ENCODE measurements around the gene CGNL1.

Gene CGNL1

GRCh38 chr15:57421110-57421509 lies 44.8 kb downstream of the CGNL1 start:
- Mint-ChIP-seq H3K9me3 (no peaks in the 10 kb centered on the region), H3K4me3 (no peak overlapping the region), H3K4me1 (no peaks in the 10 kb centered on the region), H3K27ac (no peak overlapping the region), H3K36me3 (no peaks in the 10 kb centered on the region)
- no peak for DNase-seq (ENCODE audit: low spot score in 2 of 2)
- ATAC-seq, result no peak

GRCh38 chr15:57421551-57421950 lies 45.2 kb downstream of the CGNL1 start:
- H3K4me1 Mint-ChIP-seq, result no peaks in the 10 kb centered on the region
- H3K27ac Mint-ChIP-seq, result no peak overlapping the region
- H3K36me3 Mint-ChIP-seq, result no peaks in the 10 kb centered on the region
- no peak for ATAC-seq
- no peak for DNase-seq (ENCODE audit: low spot score in 2 of 2)
- H3K4me3 Mint-ChIP-seq, result no peak overlapping the region
- H3K9me3 Mint-ChIP-seq, result no peaks in the 10 kb centered on the region

DNA sequence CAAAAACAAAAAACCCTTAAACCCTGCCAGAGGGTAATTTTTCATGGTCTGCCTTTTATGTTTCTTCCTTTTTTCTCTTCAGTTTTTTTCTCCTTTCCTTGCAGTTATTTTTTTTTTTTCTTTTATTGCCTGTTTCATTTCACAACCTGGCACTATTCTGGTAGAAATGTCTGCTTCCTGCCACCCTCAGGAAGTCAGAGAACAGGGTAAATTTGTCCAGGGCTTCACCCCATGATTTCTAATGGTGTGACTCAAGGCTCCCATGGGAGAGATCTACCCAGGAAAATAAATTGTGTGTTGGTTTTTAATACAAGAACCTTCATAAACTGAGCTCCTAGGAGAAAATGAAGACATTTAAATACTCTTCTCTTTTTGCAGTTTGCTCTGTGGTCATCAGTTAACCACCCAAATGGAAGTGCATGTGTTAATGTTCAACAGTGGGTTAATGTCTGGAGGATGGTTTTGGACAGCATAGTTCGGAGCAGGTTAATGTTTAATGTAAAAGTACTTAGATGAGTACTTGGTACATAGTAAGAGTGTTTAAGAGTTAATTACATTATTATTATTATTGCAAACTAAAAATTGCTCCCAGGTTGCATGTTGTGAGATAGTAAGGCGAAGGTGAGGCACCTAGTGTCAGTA lies 45.9 kb downstream of the CGNL1 start:
- H3K4me3 Mint-ChIP-seq, result no peak overlapping the region
- ATAC-seq, result no peak

DNA sequence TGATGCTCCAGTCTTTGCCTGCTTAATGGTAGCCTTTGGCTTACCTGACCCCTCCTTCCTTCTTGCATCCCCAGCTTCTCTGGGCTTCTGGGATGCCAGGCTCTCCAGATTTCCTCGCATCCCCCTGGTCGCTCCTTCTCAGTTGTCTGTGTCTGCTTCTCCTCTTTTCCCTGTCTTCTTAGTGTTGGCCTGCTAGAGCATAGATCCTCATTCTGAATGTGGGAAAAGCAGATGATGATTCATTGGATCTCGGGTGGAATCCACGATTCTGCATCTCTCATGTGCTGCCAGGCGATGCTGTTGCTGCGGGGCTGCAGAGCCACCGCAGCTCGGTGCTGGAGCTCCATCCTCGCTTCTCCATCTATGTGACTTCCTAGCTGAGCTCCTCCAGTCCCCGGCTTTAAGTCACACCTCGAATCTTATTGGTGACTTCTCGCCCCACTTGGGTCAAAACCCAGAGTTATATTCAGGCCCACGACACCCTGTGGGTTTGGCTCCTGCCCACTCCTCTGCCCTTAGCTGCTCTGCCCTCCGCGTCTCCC lies 47.4 kb downstream of the CGNL1 start:
- ATAC-seq (no peak), DNase-seq (ENCODE audit: low spot score in 2 of 2) (no peak)
- Mint-ChIP-seq H3K27ac (no peak overlapping the region), H3K36me3 (no peaks in the 10 kb centered on the region), H3K4me1 (no peaks in the 10 kb centered on the region), H3K4me3 (no peak overlapping the region), H3K9me3 (no peaks in the 10 kb centered on the region)

More for the DNA sequence above, 45.9 kb downstream of the CGNL1 start:
- H3K27ac Mint-ChIP-seq, result no peak overlapping the region
- H3K4me1 Mint-ChIP-seq, result no peaks in the 10 kb centered on the region
- H3K9me3 Mint-ChIP-seq, result no peaks in the 10 kb centered on the region
- H3K36me3 Mint-ChIP-seq, result no peaks in the 10 kb centered on the region
- DNase-seq (ENCODE audit: low spot score in 2 of 2), result no peak

DNA sequence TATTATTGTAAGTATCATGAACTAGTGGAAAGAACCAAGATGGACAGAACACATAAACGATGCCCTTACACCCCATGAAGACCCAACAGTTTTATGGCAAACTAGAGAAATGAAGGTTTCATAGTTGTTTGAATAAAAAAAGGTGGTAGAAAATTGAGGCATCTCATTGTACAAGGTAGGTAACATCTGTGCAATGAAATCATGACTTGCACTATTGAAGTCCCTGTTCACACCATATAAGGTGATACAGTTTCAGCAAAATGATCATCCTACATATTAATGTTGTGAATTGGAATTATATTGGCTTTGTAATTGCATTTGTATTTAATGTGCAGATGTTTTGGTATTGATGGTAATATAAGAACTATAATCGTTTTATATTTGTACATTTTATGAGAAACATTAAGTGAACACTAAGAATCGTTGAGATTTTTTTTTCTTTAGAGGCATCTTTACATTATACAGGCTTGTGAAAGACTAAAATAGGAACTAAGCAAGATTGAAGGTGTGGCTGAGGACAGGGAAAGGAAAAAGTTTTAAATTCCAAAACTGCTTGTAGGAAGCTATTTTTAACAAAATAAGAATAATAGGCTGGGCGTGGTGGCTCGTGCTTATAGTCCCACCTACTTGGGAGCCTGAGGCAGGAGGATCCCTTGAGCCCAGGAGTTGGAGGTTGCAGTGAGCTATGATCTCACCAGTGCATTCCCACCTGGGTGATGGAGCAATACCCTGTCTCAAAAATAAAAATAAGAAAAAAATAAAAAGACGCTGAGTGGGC lies 48.5 kb downstream of the CGNL1 start:
- no peak overlapping the region for H3K4me3 Mint-ChIP-seq
- H3K9me3 Mint-ChIP-seq, result no peaks in the 10 kb centered on the region
- no peak overlapping the region for H3K27ac Mint-ChIP-seq
- ATAC-seq (no peak), DNase-seq (ENCODE audit: low spot score in 2 of 2) (no peak)
- no peaks in the 10 kb centered on the region for H3K36me3 Mint-ChIP-seq
- H3K4me1 Mint-ChIP-seq, result no peaks in the 10 kb centered on the region

- no peak overlapping the region for H3K4me3 Mint-ChIP-seq
- ATAC-seq (no peak), DNase-seq (ENCODE audit: low spot score in 2 of 2) (no peak)
- H3K9me3 Mint-ChIP-seq, result no peaks in the 10 kb centered on the region
- no peaks in the 10 kb centered on the region for H3K36me3 Mint-ChIP-seq
- H3K27ac Mint-ChIP-seq, result no peak overlapping the region
- no peaks in the 10 kb centered on the region for H3K4me1 Mint-ChIP-seq
Observed at GRCh38 chr15:57425842-57426241, 49.5 kb downstream of the CGNL1 start.

GRCh38 chr15:57427367-57427821 lies 51.1 kb downstream of the CGNL1 start:
- Mint-ChIP-seq H3K36me3 (no peaks in the 10 kb centered on the region), H3K4me3 (no peak overlapping the region)

DNA sequence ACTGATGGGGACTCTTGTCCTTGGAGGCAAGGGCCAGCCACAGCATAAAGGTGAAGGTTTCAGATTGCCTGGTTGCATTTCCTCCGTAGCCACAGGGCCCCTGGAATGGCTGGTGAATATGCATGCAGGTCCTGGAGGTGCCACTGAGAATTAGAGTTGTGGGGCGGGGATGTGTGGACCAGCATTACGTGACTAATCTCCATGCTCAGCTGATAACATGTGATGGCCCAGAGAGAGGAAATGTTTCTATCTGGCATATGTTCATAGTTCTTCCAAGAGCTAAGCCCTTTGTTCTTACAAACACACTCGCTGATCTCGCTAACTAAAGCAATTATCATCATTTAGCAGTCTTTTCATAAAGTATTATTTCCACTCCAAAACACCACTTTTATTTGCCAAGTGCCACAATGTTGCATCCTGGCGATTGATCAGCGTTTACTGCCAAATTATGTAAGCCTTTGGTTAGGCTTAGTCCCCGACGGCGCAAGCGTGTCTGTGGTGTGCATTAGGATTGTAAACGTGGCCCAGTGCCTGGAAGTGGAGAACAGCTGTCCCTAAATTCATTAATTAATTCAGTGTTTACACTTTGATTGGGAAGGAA lies 55.9 kb downstream of the CGNL1 start:
- DNase-seq (ENCODE audit: low spot score in 2 of 2), result no peak
- ATAC-seq, result no peak
- Mint-ChIP-seq H3K36me3 (no peaks in the 10 kb centered on the region), H3K27ac (no peak overlapping the region), H3K4me1 (no peaks in the 10 kb centered on the region), H3K9me3 (no peaks in the 10 kb centered on the region), H3K4me3 (no peak overlapping the region)

More at GRCh38 chr15:57427367-57427821, 51.1 kb downstream of the CGNL1 start:
- H3K27ac Mint-ChIP-seq, result no peak overlapping the region
- no peaks in the 10 kb centered on the region for H3K4me1 Mint-ChIP-seq
- H3K9me3 Mint-ChIP-seq, result no peaks in the 10 kb centered on the region
- ATAC-seq (no peak), DNase-seq (ENCODE audit: low spot score in 2 of 2) (no peak)

DNA sequence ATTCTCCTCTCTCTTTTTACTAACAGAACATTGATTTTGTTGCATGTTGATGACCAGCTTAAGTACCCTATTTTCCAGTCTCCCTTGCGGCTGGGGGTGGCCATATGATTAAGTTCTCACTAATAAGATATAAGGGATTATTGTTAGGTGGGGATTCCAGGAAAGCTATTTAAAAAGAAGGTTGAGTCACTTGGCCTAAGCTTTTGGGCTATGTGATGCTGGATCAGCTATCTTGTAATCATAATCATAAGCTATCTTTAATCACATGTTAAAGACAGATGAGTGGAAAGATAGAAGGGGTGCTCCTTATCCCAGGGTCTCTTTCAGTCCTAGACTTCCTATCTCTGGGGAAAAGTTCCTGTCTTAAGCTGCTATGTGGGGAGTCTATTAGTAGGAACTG lies 59.9 kb downstream of the CGNL1 start:
- Mint-ChIP-seq H3K4me3 (no peak overlapping the region), H3K4me1 (no peaks in the 10 kb centered on the region), H3K9me3 (no peaks in the 10 kb centered on the region), H3K27ac (no peak overlapping the region), H3K36me3 (no peaks in the 10 kb centered on the region)
- DNase-seq (ENCODE audit: low spot score in 2 of 2), result no peak
- ATAC-seq, result no peak

GRCh38 chr15:57436961-57437360 lies 60.7 kb downstream of the CGNL1 start:
- Mint-ChIP-seq H3K4me3 (no peak overlapping the region), H3K9me3 (no peaks in the 10 kb centered on the region), H3K27ac (no peak overlapping the region), H3K4me1 (no peaks in the 10 kb centered on the region), H3K36me3 (no peaks in the 10 kb centered on the region)
- DNase-seq (ENCODE audit: low spot score in 2 of 2) (no peak), ATAC-seq (no peak)

GRCh38 chr15:57437564-57437963 lies 61.3 kb downstream of the CGNL1 start:
- ATAC-seq (no peak), DNase-seq (ENCODE audit: low spot score in 2 of 2) (no peak)
- no peaks in the 10 kb centered on the region for H3K9me3 Mint-ChIP-seq
- H3K27ac Mint-ChIP-seq, result no peak overlapping the region
- no peaks in the 10 kb centered on the region for H3K4me1 Mint-ChIP-seq
- no peak overlapping the region for H3K4me3 Mint-ChIP-seq
- no peaks in the 10 kb centered on the region for H3K36me3 Mint-ChIP-seq

DNA sequence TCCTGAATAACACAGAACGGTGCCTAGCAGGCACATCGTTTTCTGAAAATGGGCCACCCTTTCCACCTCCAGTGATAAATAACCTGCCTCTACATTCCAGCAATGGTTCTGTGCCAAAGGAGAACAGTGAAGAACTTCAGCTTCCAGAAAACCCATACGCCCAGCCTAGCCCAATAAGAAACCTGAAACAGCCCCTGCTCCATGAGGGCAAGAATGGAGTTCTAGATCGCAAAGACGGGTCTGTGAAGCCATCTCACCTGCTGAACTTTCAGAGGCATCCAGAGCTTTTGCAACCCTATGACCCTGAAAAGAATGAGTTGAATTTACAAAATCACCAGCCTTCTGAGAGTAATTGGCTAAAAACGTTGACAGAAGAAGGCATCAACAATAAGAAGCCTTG lies 61.9 kb downstream of the CGNL1 start:
- H3K4me1 Mint-ChIP-seq, result no peaks in the 10 kb centered on the region
- no peak overlapping the region for H3K27ac Mint-ChIP-seq
- no peaks in the 10 kb centered on the region for H3K9me3 Mint-ChIP-seq
- H3K36me3 Mint-ChIP-seq, result no peaks in the 10 kb centered on the region
- ATAC-seq, result no peak
- DNase-seq (ENCODE audit: low spot score in 2 of 2), result no peak
- no peak overlapping the region for H3K4me3 Mint-ChIP-seq

GRCh38 chr15:57439128-57440027 lies 63.1 kb downstream of the CGNL1 start:
- Mint-ChIP-seq H3K27ac (no peak overlapping the region), H3K9me3 (no peaks in the 10 kb centered on the region), H3K4me1 (no peaks in the 10 kb centered on the region), H3K36me3 (no peaks in the 10 kb centered on the region), H3K4me3 (no peak overlapping the region)
- ATAC-seq (no peak), DNase-seq (ENCODE audit: low spot score in 2 of 2) (no peak)

- no peak overlapping the region for H3K27ac Mint-ChIP-seq
- H3K4me3 Mint-ChIP-seq, result no peak overlapping the region
- H3K9me3 Mint-ChIP-seq, result no peaks in the 10 kb centered on the region
- H3K4me1 Mint-ChIP-seq, result no peaks in the 10 kb centered on the region
- DNase-seq (ENCODE audit: low spot score in 2 of 2) (no peak), ATAC-seq (no peak)
- no peaks in the 10 kb centered on the region for H3K36me3 Mint-ChIP-seq
Observed at GRCh38 chr15:57440167-57440566, 63.9 kb downstream of the CGNL1 start.

DNA sequence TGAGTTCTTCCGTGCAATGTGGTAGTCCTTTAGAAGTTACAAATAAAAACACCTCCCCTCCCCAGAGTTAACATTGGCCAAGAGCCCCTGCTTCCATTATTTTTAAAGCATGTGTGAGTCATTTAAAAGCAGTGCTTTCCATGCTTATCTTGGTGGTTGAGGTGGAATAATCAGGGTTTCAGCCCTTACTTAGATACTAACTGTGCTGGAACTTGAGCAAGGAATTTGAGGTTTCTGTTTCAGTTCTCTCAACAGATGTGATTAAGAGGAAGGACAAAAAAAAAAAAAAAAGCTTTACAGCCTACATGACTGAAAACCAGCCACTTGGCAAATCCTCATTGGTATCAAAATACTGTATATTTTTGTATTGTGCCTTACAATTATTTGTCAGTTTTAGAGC lies 64.5 kb downstream of the CGNL1 start:
- Mint-ChIP-seq H3K4me3 (no peak overlapping the region), H3K36me3 (no peaks in the 10 kb centered on the region), H3K4me1 (no peaks in the 10 kb centered on the region), H3K9me3 (no peaks in the 10 kb centered on the region), H3K27ac (no peak overlapping the region)
- DNase-seq (ENCODE audit: low spot score in 2 of 2), result no peak
- ATAC-seq, result no peak
